Measurements from ENCODE around the gene LSAMP. TPM values are rescaled to one million over a fixed set of nuclear protein-coding genes. Genes with fewer than 3 reads are reported as not detected.

The LSAMP gene
- total RNA-seq, 1 experiment from 2014 or later, result 0.90 TPM

- no peak overlapping the region for H4K5ac ChIP-seq (ENCODE audit: insufficient read length, low read depth, low read length)
- no peaks in the 10 kb centered on the region for H3K27me3 ChIP-seq (ENCODE audit: insufficient read depth, low read length)
- H3K9me3 ChIP-seq (ENCODE audit: control insufficient read depth, low read depth, low read length), result no peaks in the 10 kb centered on the region
- Mint-ChIP-seq H3K27ac (no peak overlapping the region), H3K4me3 (no peak overlapping the region), H3K9me3 (no peaks in the 10 kb centered on the region), H3K4me1 (no peaks in the 10 kb centered on the region), H3K27me3 (ENCODE audit: low read depth) (no peaks in the 10 kb centered on the region), H3K36me3 (ENCODE audit: insufficient read depth in 1 of 3, low read depth in 3 of 3) (no peaks in the 10 kb centered on the region)
- H3K4ac ChIP-seq (ENCODE audit: low read depth, low read length), result no peak overlapping the region
- no peak overlapping the region for H4K91ac ChIP-seq (ENCODE audit: insufficient read length, low read depth, low read length)
- H4K20me1 ChIP-seq (ENCODE audit: control insufficient read depth, insufficient read depth, insufficient read length), result no peaks in the 10 kb centered on the region
- H3K79me1 ChIP-seq (ENCODE audit: insufficient read depth, low read depth, low read length, poor library complexity, severe bottlenecking), result no peaks in the 10 kb centered on the region
- no peak overlapping the region for H2BK20ac ChIP-seq (ENCODE audit: low read depth, low read length, poor library complexity, severe bottlenecking)
- no peak overlapping the region for H2AK5ac ChIP-seq (ENCODE audit: insufficient read length, low read length)
- H3K14ac ChIP-seq (ENCODE audit: insufficient read depth, low read length), result no peak overlapping the region
- no peak for DNase-seq
- H2AFZ ChIP-seq (ENCODE audit: low read length), result no peak overlapping the region
- no peaks in the 10 kb centered on the region for H3K79me2 ChIP-seq (ENCODE audit: insufficient read depth, low read length)
- H3K4me1 ChIP-seq (ENCODE audit: insufficient read depth, low read length), result no peaks in the 10 kb centered on the region
- H3K9ac ChIP-seq (ENCODE audit: extremely low read depth, insufficient read length, low read length), result no peak overlapping the region
- H3K18ac ChIP-seq (ENCODE audit: insufficient read length, low read depth, low read length), result no peak overlapping the region
- no peak overlapping the region for H2BK12ac ChIP-seq (ENCODE audit: insufficient read length, low read depth, low read length)
- WGBS (ENCODE audit: extremely low coverage, insufficient read length, low lambda C conversion rate), result no CpG with 5 or more reads among the region's 4 CpGs
- no peak overlapping the region for H2BK5ac ChIP-seq (ENCODE audit: insufficient read length, low read length)
- H2BK15ac ChIP-seq (ENCODE audit: low read depth, low read length), result no peak overlapping the region
- no peak overlapping the region for H3T11ph ChIP-seq (ENCODE audit: low read length)
- H4K8ac ChIP-seq (replicated peaks; ENCODE audit: insufficient read length, low read depth, low read length), result no peak overlapping the region
- H3K23ac ChIP-seq (ENCODE audit: insufficient read length, low read depth, low read length), result no peak overlapping the region
- no peak overlapping the region for H3K4me2 ChIP-seq (ENCODE audit: insufficient read depth, insufficient read length, low read length)
- H3K56ac ChIP-seq (ENCODE audit: insufficient read length, low read depth, low read length), result no peak overlapping the region
- H3K23me2 ChIP-seq (ENCODE audit: insufficient read length, low read depth, low read length, poor library complexity, severe bottlenecking), result no peaks in the 10 kb centered on the region
- H2BK120ac ChIP-seq (ENCODE audit: low read depth, low read length, poor library complexity, severe bottlenecking), result no peak overlapping the region
- TF ChIP-seq CTCF (conservative IDR thresholded peaks at IDR 0.05), result no peak
- no peak overlapping the region for H3K27ac ChIP-seq (ENCODE audit: insufficient read length, low read depth, low read length)
Observed at GRCh38 chr3:116067326-116067725, 378.0 kb downstream of the LSAMP start.
